COR-L47 (cell line): ENCODE measurements around the gene UBXN11.
A peak's percentile ranks its signal among the peaks of the same experiment; 100 is the strongest.

Experiments used
- DNase-seq: peaks from one replicate; lab custom pipeline; 2025; lab: John Stamatoyannopoulos, UW

Gene UBXN11

GRCh38 chr1:26285366-26286063 lies 20.9 kb downstream of the UBXN11 start:
- DNase-seq: peak; percentile 22

DNA sequence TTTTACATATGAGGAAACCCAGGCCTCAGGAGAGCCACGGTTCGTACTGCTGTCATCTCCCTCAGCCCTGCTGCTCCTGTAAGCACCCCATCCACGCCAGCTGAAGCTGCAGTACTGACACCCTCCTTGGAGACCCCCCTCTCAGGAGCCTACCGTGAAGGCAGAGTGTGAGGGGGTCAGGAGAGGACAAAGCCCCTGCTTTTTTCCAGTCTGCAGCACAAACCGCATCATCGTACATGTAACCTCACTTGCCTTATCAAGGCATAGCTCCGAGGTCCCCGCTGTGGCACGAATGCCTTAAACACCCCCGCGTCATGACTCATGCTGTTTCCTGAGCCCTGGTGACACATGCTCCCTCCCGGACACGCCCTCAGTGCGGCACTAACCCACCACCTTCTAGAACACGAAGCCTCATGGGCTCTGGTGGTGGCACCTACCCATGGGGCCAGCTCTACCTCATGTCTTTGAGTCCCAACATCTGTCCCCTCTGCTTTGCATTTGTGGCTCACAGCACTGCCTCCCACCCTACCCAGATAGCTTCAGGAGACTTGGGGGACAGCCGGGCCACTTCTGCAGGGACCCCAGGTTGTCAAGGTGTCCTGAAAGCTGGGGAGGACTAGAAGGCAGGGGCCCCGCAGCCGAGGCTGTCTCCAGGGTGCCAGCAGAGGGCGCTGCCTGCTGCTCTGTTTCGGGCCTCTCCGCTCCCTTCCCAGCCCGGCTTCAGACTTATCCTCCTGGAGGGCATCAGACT lies 21.7 kb downstream of the UBXN11 start:
- DNase-seq: peak; percentile 26

DNA sequence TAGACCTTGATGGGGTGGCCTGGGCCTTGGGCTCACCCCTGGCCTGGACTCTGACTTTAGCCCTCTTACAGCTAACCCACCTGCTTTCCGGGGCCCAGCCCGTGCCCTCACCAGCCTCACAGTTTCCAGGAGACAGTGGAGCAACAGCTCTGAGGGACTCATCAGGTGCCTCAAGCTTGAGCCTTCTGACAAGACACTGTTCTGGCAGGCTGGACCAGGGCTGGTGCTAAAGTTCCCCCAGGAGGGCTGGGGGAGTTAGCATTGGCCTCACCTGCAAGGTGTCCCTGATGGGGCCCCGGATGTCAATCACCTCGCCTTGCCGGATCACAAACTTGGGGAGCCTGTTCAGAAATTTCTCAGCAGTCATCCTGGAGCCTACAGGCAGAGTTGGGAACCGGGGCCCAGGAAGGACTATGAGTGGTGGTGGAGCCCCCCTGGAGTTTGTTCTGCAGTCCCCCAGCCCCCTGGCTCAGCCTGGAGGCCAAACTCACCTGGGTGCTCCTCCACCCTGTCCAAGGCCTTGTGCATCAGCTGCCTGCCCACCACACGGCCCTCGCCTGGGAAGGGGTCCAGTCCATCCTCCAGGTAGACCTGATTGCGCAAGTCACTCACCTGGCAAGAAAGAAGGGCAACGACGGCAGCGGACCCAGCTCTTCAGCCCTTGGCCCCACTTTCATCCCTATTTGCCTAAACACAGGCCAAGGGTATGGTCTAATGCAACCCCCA lies 22.4 kb downstream of the UBXN11 start:
- DNase-seq: no peak

DNA sequence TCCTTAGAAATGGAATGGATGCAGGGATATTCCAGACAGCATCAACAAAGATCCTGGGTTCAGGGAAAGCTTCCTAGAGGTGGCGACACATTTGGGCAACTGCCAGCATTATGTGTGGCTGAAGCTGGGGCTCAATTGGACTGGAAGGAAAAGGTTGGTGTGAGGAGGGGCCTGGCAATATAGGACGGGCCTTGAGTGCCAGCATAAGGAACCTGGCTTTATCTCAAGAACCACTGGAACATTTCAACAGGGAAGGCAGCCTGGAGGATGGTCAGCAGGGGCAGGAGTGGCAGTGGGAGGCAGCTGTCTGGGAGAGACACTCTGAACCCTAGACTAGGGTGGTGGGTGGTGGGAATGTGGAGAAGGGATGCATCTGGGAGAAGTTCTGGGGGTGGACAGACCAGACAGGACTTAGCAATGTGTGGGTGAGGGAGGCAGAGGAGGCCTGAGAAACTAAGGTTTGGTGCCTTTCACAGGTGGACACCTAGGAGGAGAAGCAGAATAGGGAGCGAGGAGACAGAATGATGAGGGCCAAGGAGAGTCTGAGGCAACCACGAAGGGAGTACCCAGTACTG lies 23.1 kb downstream of the UBXN11 start:
- DNase-seq: no peak

DNA sequence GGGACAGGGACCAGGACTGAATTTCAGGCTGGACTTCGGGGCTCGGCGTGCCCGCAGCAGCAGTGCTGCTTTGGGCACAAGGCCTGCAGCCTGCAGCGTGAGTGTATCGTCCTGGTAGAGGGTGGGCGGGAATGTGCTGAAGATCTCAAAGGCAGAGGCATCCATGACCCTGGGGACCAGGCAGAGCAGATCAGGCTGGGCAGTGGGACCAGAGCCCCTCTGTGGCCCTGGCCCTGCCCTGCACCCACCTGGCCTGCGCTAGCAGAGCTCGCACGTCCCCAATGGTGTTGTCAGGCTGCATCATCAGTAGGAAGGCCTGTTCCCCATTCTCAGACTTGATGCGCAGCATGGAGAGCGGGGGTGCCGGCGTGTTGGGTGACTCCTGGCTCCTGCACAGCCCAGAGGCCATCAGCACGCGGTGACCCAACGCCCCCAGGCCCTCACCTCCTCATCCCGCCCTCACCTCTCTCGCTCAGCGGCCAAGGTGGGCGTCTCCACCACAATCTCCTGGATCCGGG lies 24.0 kb downstream of the UBXN11 start:
- no peak for DNase-seq

- DNase-seq: no peak
Observed at GRCh38 chr1:26281971-26282370, 24.5 kb downstream of the UBXN11 start.

- DNase-seq: no peak
Observed at GRCh38 chr1:26281091-26281958, 25.1 kb downstream of the UBXN11 start.

DNA sequence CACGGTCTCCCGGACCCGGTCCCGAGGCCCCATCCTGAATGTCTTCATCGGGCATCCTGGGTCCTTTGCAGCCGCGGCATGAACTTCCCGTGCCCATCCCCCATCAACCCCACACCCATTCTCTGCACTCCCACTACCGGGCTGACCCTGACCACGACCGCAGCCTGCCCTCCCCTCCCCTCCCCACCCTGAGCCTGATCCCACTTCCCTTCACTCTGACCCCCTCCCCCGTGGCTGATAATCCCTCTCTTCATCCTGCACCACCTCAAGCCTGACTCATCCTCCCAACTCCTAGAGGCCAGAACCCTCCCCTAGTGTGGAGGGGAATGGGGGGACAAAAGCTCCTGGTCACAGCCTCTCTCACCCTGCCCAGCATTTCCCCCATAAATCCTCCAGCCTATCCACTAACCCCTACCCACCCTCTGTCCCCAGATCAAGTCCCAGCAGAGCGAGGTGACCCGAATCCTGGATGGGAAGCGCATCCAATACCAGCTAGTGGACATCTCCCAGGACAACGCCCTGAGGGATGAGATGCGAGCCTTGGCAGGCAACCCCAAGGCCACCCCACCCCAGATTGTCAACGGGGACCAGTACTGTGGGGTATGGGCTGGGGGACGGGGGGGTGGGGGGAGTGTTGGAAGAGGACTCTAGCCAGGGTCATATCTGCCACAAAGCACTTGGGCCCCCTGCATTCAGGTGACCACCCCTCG lies 25.9 kb downstream of the UBXN11 start:
- DNase-seq: no peak

DNA sequence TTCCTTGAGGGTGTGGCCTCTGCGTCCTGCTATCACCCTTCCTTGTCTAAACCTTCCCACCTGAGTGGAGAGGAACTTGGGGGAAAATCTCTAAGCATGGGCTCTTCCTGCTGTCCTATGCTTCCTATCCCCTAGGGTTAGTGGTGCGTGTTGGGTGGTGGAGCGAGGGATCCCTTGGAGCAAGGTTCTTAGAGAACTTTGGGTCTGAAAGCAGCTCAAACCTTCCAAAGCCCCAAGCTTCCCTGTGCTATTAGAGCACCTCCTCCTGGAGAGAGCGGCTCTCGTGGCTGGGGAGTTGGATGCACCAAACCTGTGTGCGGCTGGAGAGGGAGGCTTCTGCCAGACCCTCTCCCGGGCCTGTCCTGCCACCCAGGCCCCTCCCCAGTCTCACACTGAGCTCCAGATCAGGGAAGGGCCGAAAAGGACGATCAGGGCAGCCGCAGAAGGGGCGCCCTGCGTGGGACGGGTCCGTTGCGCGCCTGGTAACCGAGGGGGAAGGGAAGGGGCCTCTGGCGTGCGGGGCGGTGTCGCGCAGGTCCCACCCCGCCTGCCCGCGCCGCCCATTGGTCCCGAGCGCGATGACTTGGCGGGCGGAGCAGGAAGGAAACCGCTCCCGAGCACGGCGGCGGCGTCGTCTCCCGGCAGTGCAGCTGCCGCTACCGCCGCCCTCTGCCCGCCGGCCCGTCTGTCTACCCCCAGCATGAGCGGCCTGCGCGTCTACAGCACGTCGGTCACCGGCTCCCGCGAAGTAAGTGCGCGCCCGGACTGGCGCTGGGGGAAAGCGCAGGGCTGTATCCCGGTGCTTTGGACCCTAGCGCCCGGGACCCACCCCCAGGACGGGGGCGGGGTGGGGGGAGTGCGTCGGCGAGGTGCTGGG lies 26.7 kb downstream of the UBXN11 start, which contains the start of gene SH3BGRL3:
SH3BGRL3 (plus strand) TSS at position 631 of the 877 bp plus-strand sequence; CDS start at position 701, 70 bp downstream.
- peak; percentile 71 for DNase-seq

GRCh38 chr1:26278724-26279455 lies 27.5 kb downstream of the UBXN11 start:
- DNase-seq: no peak

GRCh38 chr1:26278303-26278702 lies 28.1 kb downstream of the UBXN11 start:
- no peak for DNase-seq

DNA sequence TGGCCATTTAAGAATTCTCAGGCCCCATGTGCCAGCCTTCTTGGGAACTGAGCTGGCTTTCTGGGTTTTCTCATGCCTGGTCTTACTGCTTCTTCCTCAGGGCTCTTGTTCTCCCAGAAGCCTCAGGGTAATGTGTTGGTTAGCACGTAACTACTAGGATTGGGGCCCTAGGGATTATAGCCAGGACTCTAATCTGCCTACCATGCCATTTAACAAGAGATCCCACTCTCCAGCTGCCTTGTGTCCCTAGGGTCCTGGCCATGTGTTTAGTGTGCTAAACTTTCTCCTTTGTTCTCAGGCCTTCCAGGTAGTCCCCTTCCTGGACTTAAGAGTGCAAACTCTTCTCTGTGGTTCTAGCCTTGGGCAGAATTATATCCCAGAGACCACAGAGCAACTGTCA lies 28.7 kb downstream of the UBXN11 start:
- no peak for DNase-seq

DNA sequence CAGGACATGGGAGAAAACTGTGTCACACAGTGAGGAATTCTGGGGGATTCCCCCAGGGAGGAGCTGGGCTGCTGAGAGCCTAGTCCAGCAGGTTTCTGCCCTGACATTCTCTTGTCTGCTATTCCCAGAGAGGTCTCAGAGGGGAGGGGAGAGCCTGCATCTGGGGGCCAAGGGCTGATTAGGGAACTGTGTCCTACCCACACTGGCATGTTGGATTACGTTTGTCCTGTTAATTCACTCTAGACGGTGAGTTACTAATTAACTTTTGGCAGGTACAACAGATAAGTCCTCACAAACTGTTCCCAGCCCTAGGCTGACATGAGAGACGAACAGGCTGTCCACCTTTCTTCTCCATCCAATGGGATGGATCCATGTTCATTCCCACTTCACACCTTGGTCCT lies 29.2 kb downstream of the UBXN11 start:
- DNase-seq: no peak

DNA sequence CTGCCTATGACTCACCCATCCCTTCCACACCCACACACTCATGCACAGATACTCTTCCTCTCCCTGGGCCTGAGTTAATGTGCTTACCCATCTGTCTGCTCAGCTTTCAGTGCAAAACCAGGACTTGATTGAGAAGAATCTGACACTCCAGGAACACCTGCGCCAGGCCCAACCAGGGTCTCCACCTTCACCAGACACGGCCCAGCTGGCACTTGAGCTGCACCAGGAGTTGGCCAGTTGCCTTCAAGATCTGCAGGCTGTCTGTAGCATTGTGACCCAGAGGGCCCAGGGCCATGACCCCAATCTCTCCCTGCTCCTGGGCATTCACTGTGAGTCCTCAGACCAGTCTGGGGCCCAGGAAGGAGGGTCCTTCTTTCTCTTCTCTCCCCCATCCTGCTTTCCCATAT lies 30.0 kb downstream of the UBXN11 start:
- DNase-seq: no peak

DNA sequence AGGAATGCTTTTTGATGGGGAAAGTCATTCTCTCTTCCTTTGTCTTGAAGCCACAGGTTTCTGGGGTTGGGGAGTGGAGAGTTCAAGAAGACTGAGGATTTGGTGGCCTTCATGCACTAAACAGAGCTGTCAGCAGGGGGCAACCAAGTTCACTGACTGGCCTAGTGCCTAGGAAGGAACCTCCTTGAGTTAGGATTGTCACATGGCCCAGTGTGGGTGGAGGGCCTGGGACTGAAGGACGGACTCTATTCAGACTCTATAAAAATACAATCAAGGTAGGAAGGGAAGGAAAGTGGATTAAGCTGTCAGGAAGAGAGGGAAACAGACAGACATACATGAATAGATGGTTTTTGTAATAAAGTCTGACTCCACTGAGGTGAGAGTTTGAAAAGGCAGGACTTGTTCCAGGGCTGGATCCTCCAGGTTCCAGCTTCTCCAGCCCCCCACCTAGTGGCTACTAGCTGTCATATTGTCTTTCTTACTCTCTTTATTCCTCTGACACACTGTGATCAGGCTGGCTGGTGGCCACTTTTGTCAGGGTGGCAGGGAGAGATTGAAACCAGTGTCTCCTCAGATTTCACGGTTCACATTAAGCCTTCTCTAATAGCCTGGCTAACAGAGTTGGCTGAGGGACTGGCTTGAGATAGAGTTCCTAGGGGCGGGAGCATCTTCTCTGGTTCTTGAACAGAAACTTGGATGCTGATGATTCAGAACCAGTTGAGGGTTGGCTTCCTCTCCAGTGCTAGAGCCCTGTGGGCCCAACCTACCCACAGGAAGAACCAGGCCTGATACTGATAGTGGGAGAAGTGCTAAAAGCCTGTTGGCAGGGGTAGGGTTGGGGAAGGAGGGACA lies 30.6 kb downstream of the UBXN11 start:
- DNase-seq: peak; percentile 42

GRCh38 chr1:26274801-26275425 lies 31.5 kb downstream of the UBXN11 start:
- DNase-seq: no peak

DNA sequence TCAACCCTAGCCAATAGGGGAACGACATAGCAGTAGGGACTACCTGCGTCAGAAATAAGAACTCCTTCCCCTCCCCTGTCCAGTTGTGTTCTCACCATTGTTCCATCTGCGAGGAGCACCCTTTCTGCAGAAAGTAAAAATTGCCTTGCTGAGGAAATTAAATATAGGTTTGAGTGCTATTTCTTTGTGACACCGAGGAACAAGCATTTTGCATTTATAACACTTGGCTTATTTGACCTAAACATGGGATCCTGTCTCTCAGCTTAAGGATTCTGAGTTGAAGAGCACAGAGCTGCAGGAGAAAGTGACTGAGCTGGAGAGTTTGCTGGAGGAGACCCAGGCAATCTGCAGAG lies 37.3 kb downstream of the UBXN11 start:
- no peak for DNase-seq
